Peyer's patch (tissue), 4 donors: ENCODE data around the gene ADAMTS4. TPM values are rescaled to one million over a fixed set of nuclear protein-coding genes. Genes with fewer than 3 reads are reported as not detected.
A peak's percentile ranks its signal among the peaks of the same experiment; 100 is the strongest.

Source experiments
- DNase-seq, 3 donors: peaks; one replicate each; pipeline ENCODE4 v3.0.0-alpha.2; 2017 to 2019
- H3K27ac ChIP-seq, 4 donors: fragments of 200-600 bp; sonication (generic); one replicate each; pipeline ENCODE4 v1.5.1; 2016 to 2019
- H3K27me3 ChIP-seq, 2 donors: fragments of 200-600 bp; sonication (generic); one replicate each; pipeline ENCODE4 v1.5.1; 2019
- H3K36me3 ChIP-seq, 3 donors: fragments of 200-600 bp; sonication (generic); one replicate each; pipeline ENCODE4 v1.5.1; 2016 to 2019
- H3K4me1 ChIP-seq, 4 donors: fragments of 200-600 bp; sonication (generic); one replicate each; pipeline ENCODE4 v1.5.1; 2016 to 2019
- H3K4me3 ChIP-seq, 4 donors: fragments of 200-600 bp; sonication (generic); 1 replicate in 3 of 4; 2 replicates in 1 of 4; pipeline ENCODE4 v1.5.1; 2016 to 2019; ENCODE audit warnings: mild to moderate bottlenecking in 1 of 4
- H3K9me3 ChIP-seq, 4 donors: fragments of 200-600 bp; sonication (generic); one replicate each; pipeline ENCODE4 v1.5.1; 2016 to 2019; ENCODE audit warnings: mild to moderate bottlenecking in 1 of 4
- CTCF ChIP-seq, 6 experiments: fragments of 450-650 bp in 4 of 6; fragments of 200-600 bp in 2 of 6; sonication (generic) in 1 of 6; IDR thresholded peaks; one replicate each; pipeline ENCODE4 v1.5.1; 2017 to 2019; ENCODE audit warnings: antibody characterized with exemption in 6 of 6, mild to moderate bottlenecking in 3 of 6, moderate library complexity in 1 of 6
- POLR2A ChIP-seq, 2 donors: fragments of 450-650 bp; IDR thresholded peaks; one replicate each; pipeline ENCODE4 v1.5.1; 2017; ENCODE audit warnings: antibody characterized with exemption in 2 of 2, mild to moderate bottlenecking in 2 of 2, moderate library complexity in 2 of 2
- total RNA-seq, 4 donors: library from RNA; depleted of rRNA; stranded (reverse); fragments of >200 nt; gene quantifications; one replicate each; pipeline ENCODE4 v1.1.0, GENCODE V29; 2016

Gene ADAMTS4
- total RNA-seq, 4 donors from 2014 or later, result 0.18 to 65.2 (median 1.9) TPM

GRCh38 chr1:161200992-161201835 is 2.4 kb upstream of the ADAMTS4 start:
- H3K4me3 ChIP-seq, result peak overlapping the region; percentile 62 to 72 (median 67)
- peaks cover 0 to 28% (median 0%) of the 10 kb centered on the region in 3 donors for H3K36me3 ChIP-seq
- TF ChIP-seq CTCF (IDR thresholded peaks at IDR 0.05) (no peak), POLR2A (IDR thresholded peaks at IDR 0.05) (no peak)
- no peaks in the 10 kb centered on the region for H3K27me3 ChIP-seq
- no peaks in the 10 kb centered on the region for H3K9me3 ChIP-seq
- peak overlapping the region; percentile 79 to 95 (median 88) for H3K27ac ChIP-seq
- peak in 1 of 3 donors; percentile 69 for DNase-seq
- H3K4me1 ChIP-seq, result peaks cover 0 to 64% (median 2%) of the 10 kb centered on the region in 4 donors

GRCh38 chr1:161200421-161200991 is 1.7 kb upstream of the ADAMTS4 start:
- Histone ChIP-seq H3K4me1 (peaks cover 0 to 57% (median 2%) of the 10 kb centered on the region in 4 donors), H3K27ac (peak overlapping the region; percentile 79 to 95 (median 88)), H3K9me3 (no peaks in the 10 kb centered on the region), H3K27me3 (no peaks in the 10 kb centered on the region), H3K4me3 (no peak overlapping the region), H3K36me3 (peaks cover 0 to 21% (median 0%) of the 10 kb centered on the region in 3 donors)
- no peak for DNase-seq
- TF ChIP-seq CTCF (IDR thresholded peaks at IDR 0.05) (no peak), POLR2A (IDR thresholded peaks at IDR 0.05) (no peak)

DNA sequence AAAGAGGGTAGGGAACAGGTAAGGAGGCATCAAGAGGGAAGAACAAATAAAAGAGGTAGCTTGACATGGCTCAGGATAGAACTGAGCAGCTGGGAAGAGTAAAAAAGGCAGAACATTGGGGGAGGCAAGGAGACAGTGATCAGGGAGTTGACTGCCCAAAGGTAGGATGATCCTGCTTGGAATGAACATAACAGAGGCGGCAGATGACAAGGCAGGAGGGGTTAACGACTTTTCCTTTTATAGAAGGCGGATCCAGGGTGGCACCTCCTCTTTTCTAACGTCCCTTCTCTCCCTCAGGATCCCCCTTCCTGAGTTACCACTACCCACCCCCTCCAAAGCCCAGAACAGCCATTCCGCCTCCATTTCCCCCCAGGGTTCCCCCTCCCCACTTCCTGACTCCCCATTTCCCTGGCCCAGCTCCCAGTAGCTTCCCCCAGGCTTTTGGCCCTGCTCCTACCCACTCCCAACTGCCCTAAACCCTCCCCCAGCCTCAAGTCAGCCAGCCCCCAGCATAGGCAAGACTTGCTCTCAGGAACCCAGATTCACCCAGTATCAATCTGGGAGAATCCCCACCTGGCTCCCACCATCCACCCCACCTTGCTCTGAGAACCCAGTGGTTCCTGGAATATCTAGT is 769 bp upstream of the ADAMTS4 start:
- H3K9me3 ChIP-seq, result no peaks in the 10 kb centered on the region
- H3K36me3 ChIP-seq, result peaks cover 0 to 12% (median 0%) of the 10 kb centered on the region in 3 donors
- H3K27ac ChIP-seq, result peak overlapping the region; percentile 79 to 95 (median 88)
- H3K4me1 ChIP-seq, result peaks cover 0 to 48% (median 6%) of the 10 kb centered on the region in 4 donors
- H3K4me3 ChIP-seq, result no peak overlapping the region
- no peaks in the 10 kb centered on the region for H3K27me3 ChIP-seq
- no peak for DNase-seq
- TF ChIP-seq CTCF (IDR thresholded peaks at IDR 0.05) (no peak), POLR2A (IDR thresholded peaks at IDR 0.05) (no peak)

- H3K36me3 ChIP-seq, result no peaks in the 10 kb centered on the region
- peaks cover 0 to 44% (median 8%) of the 10 kb centered on the region in 4 donors for H3K4me1 ChIP-seq
- peak overlapping the region; percentile 38 to 95 (median 80) for H3K27ac ChIP-seq
- no peak for DNase-seq
- no peak for TF ChIP-seq POLR2A (IDR thresholded peaks at IDR 0.05)
- no peak for TF ChIP-seq CTCF (IDR thresholded peaks at IDR 0.05)
- peak overlapping the region; percentile 2 to 45 (median 26) for H3K4me3 ChIP-seq
- no peaks in the 10 kb centered on the region for H3K27me3 ChIP-seq
- no peaks in the 10 kb centered on the region for H3K9me3 ChIP-seq
Observed at GRCh38 chr1:161198194-161198896, 509 bp downstream of the ADAMTS4 start.

DNA sequence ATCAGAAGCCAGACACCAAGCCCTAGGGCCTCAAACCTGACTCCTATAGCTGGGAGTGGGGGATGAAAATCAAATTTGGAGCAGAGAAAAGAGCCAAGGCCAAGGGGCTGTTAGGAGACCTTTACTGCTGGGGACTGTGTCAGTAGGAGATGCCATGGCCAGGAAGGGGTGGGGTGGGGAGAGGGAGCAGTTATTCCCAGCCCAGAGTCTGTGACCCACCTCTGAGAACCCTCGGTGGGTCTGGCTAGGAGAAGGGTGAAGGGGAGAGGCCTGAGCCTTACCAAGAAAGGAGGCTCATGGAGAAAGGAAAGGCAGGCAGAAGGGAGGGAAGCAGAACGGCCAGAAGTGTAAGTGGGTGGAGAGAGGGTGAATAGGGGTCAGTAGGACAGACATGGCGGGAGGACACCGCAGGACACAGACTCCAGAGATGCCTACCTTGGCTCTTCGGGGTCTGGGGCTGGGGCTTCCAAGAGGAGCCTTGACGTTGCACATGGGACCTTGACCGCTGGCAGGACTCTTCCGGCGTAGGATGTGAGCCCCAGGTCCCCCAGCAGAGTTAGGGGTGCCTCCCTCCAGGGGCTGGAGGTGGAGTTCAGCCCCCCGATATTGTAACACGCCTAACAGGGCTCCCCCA is 1.2 kb downstream of the ADAMTS4 start:
- Histone ChIP-seq H3K27me3 (no peaks in the 10 kb centered on the region), H3K4me1 (peaks cover 0 to 38% (median 7%) of the 10 kb centered on the region in 4 donors), H3K36me3 (no peaks in the 10 kb centered on the region), H3K9me3 (no peaks in the 10 kb centered on the region), H3K27ac (peak overlapping the region in 3 of 4 donors; percentile 68 to 95 (median 93)), H3K4me3 (peak overlapping the region; percentile 2 to 45 (median 26))
- DNase-seq, result no peak
- TF ChIP-seq POLR2A (IDR thresholded peaks at IDR 0.05), result no peak
- TF ChIP-seq CTCF (IDR thresholded peaks at IDR 0.05), result no peak
